ENCODE results near the gene UTS2B. TPM values are rescaled to one million over a fixed set of nuclear protein-coding genes. Genes with fewer than 3 reads are reported as not detected.

UTS2B gene
- total and polyA plus RNA-seq, 12 donors: 0.07 to 0.69 (median 0.43) TPM; not detected in 5

DNA sequence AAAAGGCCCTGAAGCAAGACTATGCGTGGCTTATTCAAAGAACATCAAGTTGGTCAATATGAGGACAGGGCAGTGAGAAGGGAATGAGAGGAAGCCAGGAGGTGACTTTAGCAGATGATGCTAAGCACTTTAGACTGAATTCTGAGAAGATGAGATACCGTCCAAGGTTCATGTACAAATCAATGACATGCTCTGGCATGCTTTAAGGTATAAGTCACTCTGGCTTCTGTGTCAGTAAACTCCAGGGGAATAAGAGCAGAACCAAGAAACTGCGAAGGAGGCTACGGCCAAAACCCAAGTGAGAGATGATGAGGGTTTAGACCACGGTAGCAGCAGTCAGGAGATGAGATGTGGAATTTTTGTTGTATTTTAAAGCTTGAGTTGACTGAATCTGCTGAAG is 10.0 kb downstream of the UTS2B start:
- intact Hi-C loops (cut with DNase I): no loop called here
- no peak for DNase-seq
- no peak for TF ChIP-seq POLR2A (IDR thresholded peaks at IDR 0.05)
- TF ChIP-seq CTCF (IDR thresholded peaks at IDR 0.05): no peak
- Histone ChIP-seq H3K4me3 (no peak overlapping the region), H3K4me1 (replicated peaks in 1 of 2) (no peaks in the 10 kb centered on the region), H3K36me3 (replicated peaks in 1 of 2) (no peaks in the 10 kb centered on the region), H3K27me3 (no peaks in the 10 kb centered on the region), H3K9me3 (replicated peaks in 1 of 3) (no peaks in the 10 kb centered on the region), H3K27ac (no peak overlapping the region)
- 86 to 92% (median 90%) methylated on average over 5 of the region's 5 CpGs for WGBS, 4 donors

GRCh38 chr3:191316876-191317603 is 13.3 kb downstream of the UTS2B start:
- H3K4me1 ChIP-seq (replicated peaks in 1 of 2): no peaks in the 10 kb centered on the region
- H3K27ac ChIP-seq: no peak overlapping the region
- no peak overlapping the region for H3K4me3 ChIP-seq
- H3K27me3 ChIP-seq: no peaks in the 10 kb centered on the region
- TF ChIP-seq POLR2A (IDR thresholded peaks at IDR 0.05): no peak
- no peak for TF ChIP-seq CTCF (IDR thresholded peaks at IDR 0.05)
- no peaks in the 10 kb centered on the region for H3K36me3 ChIP-seq (replicated peaks in 1 of 2)
- DNase-seq: no peak
- no peaks in the 10 kb centered on the region for H3K9me3 ChIP-seq (replicated peaks in 1 of 3)
- intact Hi-C loops (cut with DNase I): no loop called here
- 94 to 97% (median 95%) methylated on average over 21 to 40 of the region's 40 CpGs for WGBS, 4 donors

DNA sequence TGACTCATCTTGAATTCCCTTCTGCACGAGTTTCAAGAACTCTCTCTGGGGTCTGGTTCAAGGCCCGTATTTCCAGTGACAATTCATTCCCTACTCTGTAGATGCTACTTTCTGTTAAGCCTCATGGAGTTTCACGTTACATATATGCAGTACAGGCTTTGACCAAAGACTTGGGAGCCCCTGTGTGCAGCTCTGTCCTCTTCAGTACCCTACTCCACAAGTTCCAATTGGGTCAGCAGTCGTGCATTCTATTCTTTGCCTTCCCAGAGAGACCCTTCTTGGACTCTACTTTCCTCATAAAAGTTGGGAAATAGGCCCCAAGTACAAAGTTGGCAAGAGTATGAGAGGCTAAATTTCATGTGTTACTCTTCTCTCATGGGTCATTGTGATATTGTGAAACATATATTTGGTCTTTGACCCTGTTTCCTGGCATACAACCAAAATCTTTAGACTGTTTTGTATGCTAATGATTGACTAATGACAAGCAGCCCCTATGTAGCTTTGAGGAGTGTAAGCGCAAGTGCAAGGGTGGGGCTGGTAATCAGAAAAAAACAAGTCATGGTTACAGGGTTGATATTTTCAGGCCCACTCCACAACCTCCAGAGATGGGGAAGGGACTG is 16.1 kb downstream of the UTS2B start:
- Histone ChIP-seq H3K36me3 (replicated peaks in 1 of 2) (no peaks in the 10 kb centered on the region), H3K27me3 (no peaks in the 10 kb centered on the region), H3K27ac (no peak overlapping the region), H3K4me3 (no peak overlapping the region), H3K4me1 (replicated peaks in 1 of 2) (no peaks in the 10 kb centered on the region), H3K9me3 (replicated peaks in 1 of 3) (no peaks in the 10 kb centered on the region)
- intact Hi-C loops (cut with DNase I): no loop called here
- TF ChIP-seq CTCF (IDR thresholded peaks at IDR 0.05): no peak
- no peak for TF ChIP-seq POLR2A (IDR thresholded peaks at IDR 0.05)
- no peak for DNase-seq
- WGBS, 4 donors: 84 to 87% (median 85%) methylated on average over 5 of the region's 5 CpGs

DNA sequence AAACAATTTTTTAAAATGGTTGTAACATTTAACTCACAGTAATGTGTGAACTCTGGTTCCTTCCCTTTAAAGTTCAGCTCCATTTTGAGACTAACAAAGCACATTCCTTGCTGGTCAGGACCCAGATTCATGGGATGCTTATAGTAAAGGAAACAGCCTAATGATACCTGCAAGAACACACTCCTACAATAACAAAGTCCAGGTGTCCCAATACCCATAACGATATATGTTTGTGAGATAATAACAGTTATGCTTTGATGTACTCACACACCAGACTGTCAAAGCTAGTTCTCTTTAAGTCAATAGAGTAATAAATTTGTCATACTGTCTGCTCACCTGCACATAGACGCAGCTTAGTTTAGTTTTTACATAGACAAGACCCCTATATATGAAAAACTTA is 17.0 kb downstream of the UTS2B start:
- no peaks in the 10 kb centered on the region for H3K9me3 ChIP-seq (replicated peaks in 1 of 3)
- no peak overlapping the region for H3K27ac ChIP-seq
- no peaks in the 10 kb centered on the region for H3K36me3 ChIP-seq (replicated peaks in 1 of 2)
- TF ChIP-seq POLR2A (IDR thresholded peaks at IDR 0.05) (no peak), CTCF (IDR thresholded peaks at IDR 0.05) (no peak)
- intact Hi-C loops (cut with DNase I): no loop called here
- no peak for DNase-seq
- H3K4me1 ChIP-seq (replicated peaks in 1 of 2): no peaks in the 10 kb centered on the region
- 90 to 100% (median 94%) methylated on average over 2 of the region's 2 CpGs for WGBS, 4 donors
- H3K27me3 ChIP-seq: no peaks in the 10 kb centered on the region
- no peak overlapping the region for H3K4me3 ChIP-seq
